ENCODE measurements around the gene BAIAP2. TPM values are rescaled to one million over a fixed set of nuclear protein-coding genes. Genes with fewer than 3 reads are reported as not detected.

BAIAP2 gene
- total and polyA plus RNA-seq, 2 of the 13 experiments (the other 11 are each of a cell fraction or from before 2014, with no cell fraction given), result 22.5 to 24.0 TPM

DNA sequence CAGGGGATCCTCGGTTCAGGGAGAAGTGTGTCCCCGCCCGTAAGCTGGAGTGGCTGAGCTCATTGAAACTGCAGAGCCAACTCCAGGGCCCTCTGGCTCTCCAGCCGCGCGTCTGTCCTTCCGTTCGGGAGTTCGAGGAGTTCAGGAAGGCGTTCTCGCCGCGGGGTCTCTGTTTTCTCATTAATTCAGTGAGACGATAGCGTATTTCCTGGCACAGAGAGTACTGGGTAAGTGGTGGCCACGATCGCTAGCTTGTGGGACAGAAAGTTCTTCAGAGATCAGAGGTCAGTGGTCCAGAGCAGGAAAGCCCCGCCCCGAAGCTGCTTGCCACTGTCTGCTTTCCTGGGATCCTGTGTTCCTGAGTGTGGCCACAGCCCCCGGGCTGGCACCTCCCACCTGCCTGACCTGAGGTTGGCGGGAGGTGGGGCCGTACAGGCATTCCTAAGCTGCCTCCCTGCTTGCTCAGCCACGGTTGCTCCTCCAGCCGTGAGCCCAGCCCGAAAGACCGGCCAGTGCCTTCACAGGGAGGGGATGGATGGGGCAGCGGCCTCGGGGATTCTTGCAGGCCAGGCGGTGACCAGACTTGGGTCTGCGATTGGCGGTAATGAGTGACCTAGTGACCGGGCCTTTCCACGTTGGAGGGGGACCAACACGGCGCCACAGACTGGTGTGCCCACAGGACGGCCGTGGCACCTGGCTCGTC is 8.9 kb downstream of the BAIAP2 start (continued):
- TF ChIP-seq, protein P1, sequence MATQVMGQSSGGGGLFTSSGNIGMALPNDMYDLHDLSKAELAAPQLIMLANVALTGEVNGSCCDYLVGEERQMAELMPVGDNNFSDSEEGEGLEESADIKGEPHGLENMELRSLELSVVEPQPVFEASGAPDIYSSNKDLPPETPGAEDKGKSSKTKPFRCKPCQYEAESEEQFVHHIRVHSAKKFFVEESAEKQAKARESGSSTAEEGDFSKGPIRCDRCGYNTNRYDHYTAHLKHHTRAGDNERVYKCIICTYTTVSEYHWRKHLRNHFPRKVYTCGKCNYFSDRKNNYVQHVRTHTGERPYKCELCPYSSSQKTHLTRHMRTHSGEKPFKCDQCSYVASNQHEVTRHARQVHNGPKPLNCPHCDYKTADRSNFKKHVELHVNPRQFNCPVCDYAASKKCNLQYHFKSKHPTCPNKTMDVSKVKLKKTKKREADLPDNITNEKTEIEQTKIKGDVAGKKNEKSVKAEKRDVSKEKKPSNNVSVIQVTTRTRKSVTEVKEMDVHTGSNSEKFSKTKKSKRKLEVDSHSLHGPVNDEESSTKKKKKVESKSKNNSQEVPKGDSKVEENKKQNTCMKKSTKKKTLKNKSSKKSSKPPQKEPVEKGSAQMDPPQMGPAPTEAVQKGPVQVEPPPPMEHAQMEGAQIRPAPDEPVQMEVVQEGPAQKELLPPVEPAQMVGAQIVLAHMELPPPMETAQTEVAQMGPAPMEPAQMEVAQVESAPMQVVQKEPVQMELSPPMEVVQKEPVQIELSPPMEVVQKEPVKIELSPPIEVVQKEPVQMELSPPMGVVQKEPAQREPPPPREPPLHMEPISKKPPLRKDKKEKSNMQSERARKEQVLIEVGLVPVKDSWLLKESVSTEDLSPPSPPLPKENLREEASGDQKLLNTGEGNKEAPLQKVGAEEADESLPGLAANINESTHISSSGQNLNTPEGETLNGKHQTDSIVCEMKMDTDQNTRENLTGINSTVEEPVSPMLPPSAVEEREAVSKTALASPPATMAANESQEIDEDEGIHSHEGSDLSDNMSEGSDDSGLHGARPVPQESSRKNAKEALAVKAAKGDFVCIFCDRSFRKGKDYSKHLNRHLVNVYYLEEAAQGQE (IDR thresholded peaks at IDR 0.05; ENCODE audit: borderline replicate concordance in 1 of 2, low read depth in 1 of 2, low read length in 2 of 2), result no peak
- TF ChIP-seq, protein P2, sequence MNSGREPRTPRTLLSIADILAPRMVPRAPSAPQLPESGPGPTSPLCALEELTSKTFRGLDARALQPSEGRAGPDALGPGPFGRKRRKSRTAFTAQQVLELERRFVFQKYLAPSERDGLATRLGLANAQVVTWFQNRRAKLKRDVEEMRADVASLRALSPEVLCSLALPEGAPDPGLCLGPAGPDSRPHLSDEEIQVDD (CRISPR knock-in tag; IDR thresholded peaks at IDR 0.05; ENCODE audit: borderline replicate concordance), result no peak
- TF ChIP-seq IKZF4 (CRISPR knock-in tag; IDR thresholded peaks at IDR 0.05; ENCODE audit: borderline replicate concordance, low read depth, not compliant biosample characterization) (no peak), TEAD3 (CRISPR knock-in tag; optimal IDR thresholded peaks at IDR 0.05; ENCODE audit: borderline replicate concordance) (peak; percentile 97), CBX5 (CRISPR knock-in tag; IDR thresholded peaks at IDR 0.05; ENCODE audit: borderline replicate concordance) (no peak), ZSCAN9 (CRISPR knock-in tag; IDR thresholded peaks at IDR 0.05; ENCODE audit: borderline replicate concordance) (peak; percentile 71), ZFAT (CRISPR knock-in tag; conservative IDR thresholded peaks at IDR 0.05) (no peak), ZIK1 (CRISPR knock-in tag; IDR thresholded peaks at IDR 0.05; ENCODE audit: borderline replicate concordance, low read depth) (no peak; the same call in 1 of the 2 replicates), MXI1 (IDR thresholded peaks at IDR 0.05; ENCODE audit: borderline replicate concordance, low read depth, low read length) (no peak; the same call in 2 of the 3 replicates), ZNF430 (CRISPR knock-in tag; IDR thresholded peaks at IDR 0.05) (peak; percentile 71), RAD51 (IDR thresholded peaks at IDR 0.05; ENCODE audit: borderline replicate concordance) (no peak), ZBTB20 (CRISPR knock-in tag; IDR thresholded peaks at IDR 0.05; ENCODE audit: borderline replicate concordance, low read depth) (no peak; the same call in 1 of the 2 replicates)
- TF ChIP-seq, protein P3, sequence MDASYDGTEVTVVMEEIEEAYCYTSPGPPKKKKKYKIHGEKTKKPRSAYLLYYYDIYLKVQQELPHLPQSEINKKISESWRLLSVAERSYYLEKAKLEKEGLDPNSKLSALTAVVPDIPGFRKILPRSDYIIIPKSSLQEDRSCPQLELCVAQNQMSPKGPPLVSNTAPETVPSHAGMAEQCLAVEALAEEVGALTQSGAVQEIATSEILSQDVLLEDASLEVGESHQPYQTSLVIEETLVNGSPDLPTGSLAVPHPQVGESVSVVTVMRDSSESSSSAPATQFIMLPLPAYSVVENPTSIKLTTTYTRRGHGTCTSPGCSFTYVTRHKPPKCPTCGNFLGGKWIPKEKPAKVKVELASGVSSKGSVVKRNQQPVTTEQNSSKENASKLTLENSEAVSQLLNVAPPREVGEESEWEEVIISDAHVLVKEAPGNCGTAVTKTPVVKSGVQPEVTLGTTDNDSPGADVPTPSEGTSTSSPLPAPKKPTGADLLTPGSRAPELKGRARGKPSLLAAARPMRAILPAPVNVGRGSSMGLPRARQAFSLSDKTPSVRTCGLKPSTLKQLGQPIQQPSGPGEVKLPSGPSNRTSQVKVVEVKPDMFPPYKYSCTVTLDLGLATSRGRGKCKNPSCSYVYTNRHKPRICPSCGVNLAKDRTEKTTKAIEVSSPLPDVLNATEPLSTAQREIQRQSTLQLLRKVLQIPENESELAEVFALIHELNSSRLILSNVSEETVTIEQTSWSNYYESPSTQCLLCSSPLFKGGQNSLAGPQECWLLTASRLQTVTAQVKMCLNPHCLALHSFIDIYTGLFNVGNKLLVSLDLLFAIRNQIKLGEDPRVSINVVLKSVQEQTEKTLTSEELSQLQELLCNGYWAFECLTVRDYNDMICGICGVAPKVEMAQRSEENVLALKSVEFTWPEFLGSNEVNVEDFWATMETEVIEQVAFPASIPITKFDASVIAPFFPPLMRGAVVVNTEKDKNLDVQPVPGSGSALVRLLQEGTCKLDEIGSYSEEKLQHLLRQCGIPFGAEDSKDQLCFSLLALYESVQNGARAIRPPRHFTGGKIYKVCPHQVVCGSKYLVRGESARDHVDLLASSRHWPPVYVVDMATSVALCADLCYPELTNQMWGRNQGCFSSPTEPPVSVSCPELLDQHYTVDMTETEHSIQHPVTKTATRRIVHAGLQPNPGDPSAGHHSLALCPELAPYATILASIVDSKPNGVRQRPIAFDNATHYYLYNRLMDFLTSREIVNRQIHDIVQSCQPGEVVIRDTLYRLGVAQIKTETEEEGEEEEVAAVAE (CRISPR knock-in tag; IDR thresholded peaks at IDR 0.05; ENCODE audit: borderline replicate concordance), result no peak
- TF ChIP-seq, protein P4, sequence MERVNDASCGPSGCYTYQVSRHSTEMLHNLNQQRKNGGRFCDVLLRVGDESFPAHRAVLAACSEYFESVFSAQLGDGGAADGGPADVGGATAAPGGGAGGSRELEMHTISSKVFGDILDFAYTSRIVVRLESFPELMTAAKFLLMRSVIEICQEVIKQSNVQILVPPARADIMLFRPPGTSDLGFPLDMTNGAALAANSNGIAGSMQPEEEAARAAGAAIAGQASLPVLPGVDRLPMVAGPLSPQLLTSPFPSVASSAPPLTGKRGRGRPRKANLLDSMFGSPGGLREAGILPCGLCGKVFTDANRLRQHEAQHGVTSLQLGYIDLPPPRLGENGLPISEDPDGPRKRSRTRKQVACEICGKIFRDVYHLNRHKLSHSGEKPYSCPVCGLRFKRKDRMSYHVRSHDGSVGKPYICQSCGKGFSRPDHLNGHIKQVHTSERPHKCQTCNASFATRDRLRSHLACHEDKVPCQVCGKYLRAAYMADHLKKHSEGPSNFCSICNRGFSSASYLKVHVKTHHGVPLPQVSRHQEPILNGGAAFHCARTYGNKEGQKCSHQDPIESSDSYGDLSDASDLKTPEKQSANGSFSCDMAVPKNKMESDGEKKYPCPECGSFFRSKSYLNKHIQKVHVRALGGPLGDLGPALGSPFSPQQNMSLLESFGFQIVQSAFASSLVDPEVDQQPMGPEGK (CRISPR knock-in tag; IDR thresholded peaks at IDR 0.05), result peak; percentile 95
